NCI-H2029 (cell line): ENCODE data around the gene CPVL.
"Not testable (repeated sequence)": the region's sequence is repeated elsewhere in the genome, so short reads cannot be mapped to it uniquely, and the experiment has no call there.

Experiments
- DNase-seq: peaks from one replicate; lab custom pipeline; 2025; lab: John Stamatoyannopoulos, UW

The CPVL gene

GRCh38 chr7:29116361-29117200 lies 29.8 kb downstream of the CPVL start:
- no peak for DNase-seq

- no peak for DNase-seq
Measured at GRCh38 chr7:29115753-29116152, 30.6 kb downstream of the CPVL start.

GRCh38 chr7:29115130-29115687 lies 31.1 kb downstream of the CPVL start:
- DNase-seq, result no peak

GRCh38 chr7:29114266-29114665 lies 32.1 kb downstream of the CPVL start:
- DNase-seq, result not testable (repeated sequence)

- DNase-seq, result no peak
Measured at GRCh38 chr7:29113384-29114102, 32.8 kb downstream of the CPVL start.

- DNase-seq, result no peak
Measured at GRCh38 chr7:29112721-29113120, 33.6 kb downstream of the CPVL start.

- no peak for DNase-seq
Measured at GRCh38 chr7:29109899-29110298, 36.4 kb downstream of the CPVL start.

- no peak for DNase-seq
Measured at GRCh38 chr7:29109358-29109757, 37.0 kb downstream of the CPVL start.

GRCh38 chr7:29107056-29107455 lies 39.3 kb downstream of the CPVL start:
- DNase-seq, result no peak

- no peak for DNase-seq
Measured at GRCh38 chr7:29106669-29106988, 39.7 kb downstream of the CPVL start.

- peak; percentile 51 for DNase-seq
Measured at GRCh38 chr7:29105752-29106668, 40.3 kb downstream of the CPVL start.

GRCh38 chr7:29105191-29105590 lies 41.1 kb downstream of the CPVL start:
- DNase-seq, result no peak

GRCh38 chr7:29102558-29103151 lies 43.7 kb downstream of the CPVL start:
- DNase-seq, result no peak

GRCh38 chr7:29100924-29101323 lies 45.4 kb downstream of the CPVL start:
- DNase-seq, result no peak

GRCh38 chr7:29099896-29100847 lies 46.2 kb downstream of the CPVL start:
- DNase-seq, result no peak

- DNase-seq, result no peak
Measured at GRCh38 chr7:29096446-29096730, 49.9 kb downstream of the CPVL start.

- no peak for DNase-seq
Measured at GRCh38 chr7:29095631-29096445, 50.5 kb downstream of the CPVL start.

GRCh38 chr7:29093091-29093490 lies 53.2 kb downstream of the CPVL start:
- DNase-seq, result not testable (repeated sequence)

- DNase-seq, result no peak
Measured at GRCh38 chr7:29091715-29092114, 54.6 kb downstream of the CPVL start.
